OCI-LY1 (cell line): Measurements from ENCODE around the gene TSPAN4.

Source experiments
- H2AFZ ChIP-seq: fragments of 200-600 bp; sonication (generic), shearing (Covaris generic); 2 replicates; pipeline ENCODE4 v1.6.0; 2014; ENCODE audit warnings: antibody characterized with exemption, mild to moderate bottlenecking, low read length
- H3F3A ChIP-seq: fragments of 200-600 bp; sonication (generic), shearing (Covaris generic); 2 replicates; pipeline ENCODE4 v1.6.0; 2014; ENCODE audit warnings: mild to moderate bottlenecking, antibody characterized with exemption, low read length, moderate library complexity; ENCODE audit not compliant: insufficient read depth
- H3K27ac ChIP-seq: fragments of 200-600 bp; sonication (generic); 2 replicates; pipeline ENCODE4 v1.5.1; 2014; ENCODE audit warnings: low read length, mixed run types, mild to moderate bottlenecking, low read depth; ENCODE audit not compliant: poor library complexity, severe bottlenecking
- H3K27me3 ChIP-seq: fragments of 200-600 bp; sonication (generic); 2 replicates; pipeline ENCODE4 v1.6.0; 2014; ENCODE audit warnings: antibody characterized with exemption, mild to moderate bottlenecking, low read length, moderate library complexity; ENCODE audit not compliant: insufficient read depth
- H3K36me3 ChIP-seq: fragments of 200-600 bp; sonication (generic); 2 replicates; pipeline ENCODE4 v1.6.1; 2014; ENCODE audit warnings: mild to moderate bottlenecking, antibody characterized with exemption, low read length, moderate library complexity, mixed read lengths; ENCODE audit not compliant: insufficient read depth
- H3K4me1 ChIP-seq: fragments of 200-600 bp; sonication (generic); 2 replicates; pipeline ENCODE4 v1.5.1; 2014; ENCODE audit warnings: mild to moderate bottlenecking, low read length, moderate library complexity; ENCODE audit not compliant: insufficient read depth, severe bottlenecking
- H3K4me2 ChIP-seq: fragments of 200-600 bp; sonication (generic), shearing (Covaris generic); 2 replicates; pipeline ENCODE4 v1.6.1; 2014; ENCODE audit warnings: low read length
- H3K4me3 ChIP-seq: fragments of 200-600 bp; sonication (generic); 2 replicates; pipeline ENCODE4 v1.5.1; 2014; ENCODE audit warnings: low read length, low read depth, mild to moderate bottlenecking, mixed read lengths; ENCODE audit not compliant: poor library complexity, severe bottlenecking
- H3K79me2 ChIP-seq: fragments of 200-600 bp; shearing (Covaris generic); 2 replicates; pipeline ENCODE4 v1.6.1; 2016; ENCODE audit warnings: mixed run types, low read length, mixed read lengths; ENCODE audit not compliant: insufficient read depth
- H3K9ac ChIP-seq: fragments of 200-600 bp; sonication (generic), shearing (Covaris generic); 2 replicates; pipeline ENCODE4 v1.6.1; 2014; ENCODE audit warnings: mild to moderate bottlenecking, low read length, mixed read lengths
- H3K9me2 ChIP-seq: fragments of 200-600 bp; sonication (generic), shearing (Covaris generic); 2 replicates; pipeline ENCODE4 v1.6.1; 2014; ENCODE audit warnings: low read depth, mild to moderate bottlenecking, low read length, mixed read lengths
- H3K9me3 ChIP-seq: fragments of 200-600 bp; shearing (Covaris generic); 2 replicates; pipeline ENCODE4 v1.6.1; 2014; ENCODE audit warnings: low read length, mixed read lengths
- H4K20me1 ChIP-seq: fragments of 200-600 bp; sonication (generic), shearing (Covaris generic); 2 replicates; pipeline ENCODE4 v1.6.0; 2016; ENCODE audit warnings: mild to moderate bottlenecking, low read length; ENCODE audit not compliant: insufficient read depth
- EZH2 ChIP-seq: fragments of 200-600 bp; sonication (generic), shearing (Covaris generic); IDR thresholded peaks from 2 replicates; pipeline ENCODE4 v1.8.0; 2017; ENCODE audit warnings: borderline replicate concordance, mixed run types, mild to moderate bottlenecking, antibody characterized with exemption, low read length, moderate library complexity, mixed read lengths
- TF ChIP-seq, protein P1 (sequence below): fragments of 200-600 bp; sonication (generic), shearing (Covaris generic); IDR thresholded peaks from 2 replicates; pipeline ENCODE4 v1.5.1; 2017; ENCODE audit warnings: mild to moderate bottlenecking, antibody characterized with exemption, low read length, moderate library complexity, mixed read lengths

Gene TSPAN4

DNA sequence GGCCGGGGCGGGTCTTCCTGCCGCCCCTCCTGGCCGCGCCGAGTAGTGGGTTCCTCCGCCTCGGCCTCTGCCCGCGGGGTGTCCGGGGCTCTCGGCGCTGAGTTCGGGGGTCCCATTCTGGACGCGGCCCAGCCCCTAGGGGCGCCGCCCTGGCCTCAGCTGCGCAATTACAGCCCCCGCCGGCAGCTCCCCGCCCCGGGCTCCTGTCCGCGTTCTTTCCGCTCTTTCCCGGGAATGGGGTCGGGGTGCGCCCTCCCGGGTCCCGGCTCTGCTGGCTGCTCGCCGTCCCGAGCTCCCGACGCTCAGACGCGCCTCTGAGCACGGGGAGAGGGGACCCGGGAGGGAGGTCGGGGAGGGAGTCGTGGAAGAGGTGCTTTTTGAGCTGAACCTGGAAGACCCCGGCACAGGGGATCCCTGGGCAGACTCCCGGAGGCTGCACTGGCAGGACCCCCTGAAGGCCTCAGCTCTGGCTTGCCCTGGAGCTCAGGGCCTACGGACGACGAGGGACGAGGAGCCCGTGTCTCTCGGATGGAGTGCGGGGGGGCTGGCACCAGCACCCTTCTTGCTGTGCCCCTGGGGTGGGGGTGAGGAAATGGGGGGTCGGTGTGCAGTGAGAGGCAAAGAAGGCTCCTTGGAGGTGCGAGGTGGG lies 558 bp downstream of the TSPAN4 start:
- Histone ChIP-seq H3K4me3 (peak overlapping the region; percentile 99), H2AFZ (no peak overlapping the region), H3K36me3 (peaks cover 29% of the 10 kb centered on the region), H3K9ac (peak overlapping the region; percentile 98), H3K4me2 (peak overlapping the region; percentile 70), H3K27me3 (0 out of 2 replicates have a peak, but pooled peaks cover 4% of the 10 kb centered on the region), H3F3A (no peaks in the 10 kb centered on the region), H3K79me2 (peaks cover 8% of the 10 kb centered on the region; the same call in 1 of the 2 replicates), H4K20me1 (no peaks in the 10 kb centered on the region), H3K27ac (no peak overlapping the region), H3K9me3 (no peaks in the 10 kb centered on the region), H3K9me2 (no peaks in the 10 kb centered on the region), H3K4me1 (peaks cover 28% of the 10 kb centered on the region)
- TF ChIP-seq, protein P1, sequence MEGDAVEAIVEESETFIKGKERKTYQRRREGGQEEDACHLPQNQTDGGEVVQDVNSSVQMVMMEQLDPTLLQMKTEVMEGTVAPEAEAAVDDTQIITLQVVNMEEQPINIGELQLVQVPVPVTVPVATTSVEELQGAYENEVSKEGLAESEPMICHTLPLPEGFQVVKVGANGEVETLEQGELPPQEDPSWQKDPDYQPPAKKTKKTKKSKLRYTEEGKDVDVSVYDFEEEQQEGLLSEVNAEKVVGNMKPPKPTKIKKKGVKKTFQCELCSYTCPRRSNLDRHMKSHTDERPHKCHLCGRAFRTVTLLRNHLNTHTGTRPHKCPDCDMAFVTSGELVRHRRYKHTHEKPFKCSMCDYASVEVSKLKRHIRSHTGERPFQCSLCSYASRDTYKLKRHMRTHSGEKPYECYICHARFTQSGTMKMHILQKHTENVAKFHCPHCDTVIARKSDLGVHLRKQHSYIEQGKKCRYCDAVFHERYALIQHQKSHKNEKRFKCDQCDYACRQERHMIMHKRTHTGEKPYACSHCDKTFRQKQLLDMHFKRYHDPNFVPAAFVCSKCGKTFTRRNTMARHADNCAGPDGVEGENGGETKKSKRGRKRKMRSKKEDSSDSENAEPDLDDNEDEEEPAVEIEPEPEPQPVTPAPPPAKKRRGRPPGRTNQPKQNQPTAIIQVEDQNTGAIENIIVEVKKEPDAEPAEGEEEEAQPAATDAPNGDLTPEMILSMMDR, result no peak
- TF ChIP-seq EZH2, result no peak

DNA sequence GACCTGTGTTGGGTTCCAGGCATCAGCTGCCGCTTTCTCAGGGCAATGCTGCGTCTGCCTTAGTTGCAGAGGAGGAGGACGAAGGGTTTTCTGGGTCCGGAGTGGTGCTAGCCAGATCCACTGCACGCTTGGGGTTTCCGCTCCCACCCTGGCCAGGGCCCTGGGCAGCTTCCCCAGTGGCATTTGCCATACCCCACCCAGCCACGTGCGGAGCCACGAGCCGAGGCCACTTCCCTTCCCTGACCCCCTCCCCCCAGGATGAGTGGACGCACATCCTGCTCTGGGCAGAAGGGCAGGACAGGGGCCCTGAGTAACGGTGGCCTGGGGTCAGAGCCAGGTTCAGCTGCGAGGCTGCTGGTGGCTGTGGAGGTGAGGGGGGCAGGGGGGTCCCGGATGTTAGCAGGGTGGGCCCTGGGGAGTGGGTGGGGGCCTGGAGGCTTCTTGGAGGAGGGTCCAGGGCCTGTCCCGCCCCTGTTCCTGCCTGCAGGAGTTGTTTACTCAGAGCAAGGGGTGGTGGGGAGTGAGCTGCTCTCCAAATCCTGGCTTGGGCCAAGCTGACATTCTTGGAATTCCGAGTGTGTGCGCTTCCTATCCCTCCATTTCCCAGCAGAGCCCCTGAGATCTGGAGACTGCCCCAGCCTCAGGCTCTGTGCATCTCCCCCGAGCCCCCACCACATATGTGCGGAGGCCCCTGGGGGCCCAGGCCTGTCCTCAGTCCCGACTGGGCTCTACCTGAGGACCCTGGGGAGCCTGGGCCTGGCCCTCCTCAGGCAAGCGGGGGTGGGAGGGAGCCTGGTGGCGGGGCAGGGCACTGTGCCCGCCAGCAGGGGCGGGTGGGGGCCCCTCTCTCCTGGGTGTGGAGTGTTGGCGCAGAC lies 1.4 kb downstream of the TSPAN4 start:
- no peak overlapping the region for H2AFZ ChIP-seq
- peaks cover 22% of the 10 kb centered on the region for H3K36me3 ChIP-seq
- H3K9ac ChIP-seq, result no peak overlapping the region; the same call in 1 of the 2 replicates
- peak overlapping the region; percentile 70; the same call in 1 of the 2 replicates for H3K4me2 ChIP-seq
- H3K9me3 ChIP-seq, result no peaks in the 10 kb centered on the region
- no peaks in the 10 kb centered on the region for H4K20me1 ChIP-seq
- peaks cover 8% of the 10 kb centered on the region; the same call in 1 of the 2 replicates for H3K79me2 ChIP-seq
- TF ChIP-seq, protein P1, result no peak
- TF ChIP-seq EZH2, result no peak
- peak overlapping the region; percentile 99 for H3K4me3 ChIP-seq
- H3K9me2 ChIP-seq, result no peaks in the 10 kb centered on the region
- H3K27me3 ChIP-seq, result 0 out of 2 replicates have a peak, but pooled peaks cover 4% of the 10 kb centered on the region
- H3K4me1 ChIP-seq, result peaks cover 35% of the 10 kb centered on the region
- H3F3A ChIP-seq, result no peaks in the 10 kb centered on the region
- no peak overlapping the region for H3K27ac ChIP-seq

DNA sequence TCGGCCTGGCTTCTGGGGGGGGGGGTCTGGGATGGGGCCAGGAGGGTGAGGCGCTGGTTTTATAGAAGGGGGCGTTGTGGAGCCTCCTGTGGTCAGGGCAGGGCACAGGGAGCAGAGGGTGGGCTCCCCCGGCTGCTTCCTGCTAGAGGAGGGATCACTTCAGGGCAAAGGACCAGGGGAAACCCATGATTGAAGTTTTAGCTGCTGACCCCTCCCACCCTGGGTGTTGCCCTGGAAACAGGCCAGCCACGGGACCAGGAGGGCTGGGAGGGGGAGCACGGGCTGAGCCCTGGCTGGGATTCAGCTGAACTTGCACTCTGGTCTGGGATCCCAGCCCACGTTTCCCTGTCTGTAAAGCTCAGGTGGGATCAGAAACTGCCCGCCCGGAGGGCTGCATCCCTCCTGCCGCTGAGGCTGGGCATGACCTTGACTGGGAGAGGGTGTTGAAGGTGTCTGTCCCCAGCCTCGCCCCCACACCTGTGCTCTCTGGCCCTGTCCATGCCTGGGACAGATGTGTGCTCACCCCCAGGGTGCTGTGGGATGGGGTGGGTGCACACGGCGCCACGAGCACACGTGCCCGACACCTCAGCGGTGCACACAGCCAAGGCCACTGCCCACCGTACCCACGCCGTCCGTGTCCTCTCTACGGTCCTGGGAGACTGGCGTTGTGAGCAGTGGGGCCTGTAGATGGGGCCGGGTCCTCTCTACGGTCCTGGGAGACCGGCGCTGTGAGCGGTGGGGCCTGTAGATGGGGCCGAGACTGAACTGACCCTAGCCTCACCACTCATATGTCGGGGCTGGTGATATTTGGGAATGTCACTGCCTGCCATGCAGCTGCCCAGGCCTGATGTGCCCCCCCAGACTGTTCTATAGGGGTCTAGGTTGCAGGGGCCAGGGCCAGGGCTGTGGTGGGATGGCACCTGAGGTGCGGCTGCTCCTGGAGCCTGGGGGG lies 2.3 kb downstream of the TSPAN4 start:
- Histone ChIP-seq H3K4me2 (no peak overlapping the region), H3K4me1 (peaks cover 37% of the 10 kb centered on the region), H2AFZ (no peak overlapping the region), H3F3A (no peaks in the 10 kb centered on the region), H3K36me3 (peaks cover 12% of the 10 kb centered on the region), H3K27ac (no peak overlapping the region), H3K79me2 (peaks cover 8% of the 10 kb centered on the region; the same call in 1 of the 2 replicates), H4K20me1 (no peaks in the 10 kb centered on the region), H3K27me3 (0 out of 2 replicates have a peak, but pooled peaks cover 4% of the 10 kb centered on the region), H3K4me3 (no peak overlapping the region), H3K9me2 (no peaks in the 10 kb centered on the region), H3K9ac (no peak overlapping the region), H3K9me3 (no peaks in the 10 kb centered on the region)
- no peak for TF ChIP-seq EZH2
- TF ChIP-seq, protein P1, result no peak
